GM12875 (cell line): ENCODE results near the gene SCUBE3.

ENCODE experiments used
- H3K4me3 ChIP-seq: one replicate; pipeline ENCODE4 v1.5.1; 2011; ENCODE audit warnings: low read depth, low read length, control low read depth
- TF ChIP-seq, protein P1 (sequence below): IDR thresholded peaks from 2 replicates; pipeline ENCODE4 v1.5.1; 2011; ENCODE audit warnings: low read depth, mild to moderate bottlenecking, control low read depth, inconsistent platforms, low read length, moderate library complexity, borderline replicate concordance; ENCODE audit not compliant: insufficient read depth

SCUBE3 gene

DNA sequence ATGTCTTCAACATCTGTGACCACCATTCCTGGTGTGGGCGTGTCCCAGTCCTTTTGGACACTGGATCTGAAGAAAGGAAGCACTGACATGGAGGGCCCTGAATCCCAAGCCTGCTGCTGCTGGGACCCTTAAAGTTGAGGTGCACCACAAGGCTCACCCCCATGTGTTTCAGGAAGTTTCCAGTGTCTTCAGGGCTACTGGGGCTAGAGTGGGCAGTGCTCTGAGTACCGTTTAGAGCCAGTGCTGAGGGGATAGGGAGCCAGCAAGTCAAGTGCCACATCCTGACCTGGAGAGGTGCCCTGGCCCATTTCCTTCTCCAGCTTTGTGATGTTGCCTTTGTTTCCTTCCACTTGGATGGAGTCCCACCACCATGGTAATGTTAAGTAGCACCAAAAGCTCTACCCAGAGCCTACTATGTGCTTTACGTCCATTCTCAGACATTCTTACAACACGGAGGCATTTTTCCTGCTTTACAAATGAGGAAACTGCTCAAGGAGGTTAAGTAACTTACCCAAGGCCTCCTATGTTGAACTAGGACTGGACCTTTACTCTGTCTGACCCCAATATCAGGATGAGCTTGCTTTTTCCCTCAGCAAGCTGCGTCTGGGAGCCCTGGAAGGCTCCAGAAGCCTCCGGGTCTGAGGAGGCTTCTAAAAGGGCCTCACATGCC lies 83.3 kb downstream of the SCUBE3 start:
- H3K4me3 ChIP-seq = no peak overlapping the region
- TF ChIP-seq, protein P1, sequence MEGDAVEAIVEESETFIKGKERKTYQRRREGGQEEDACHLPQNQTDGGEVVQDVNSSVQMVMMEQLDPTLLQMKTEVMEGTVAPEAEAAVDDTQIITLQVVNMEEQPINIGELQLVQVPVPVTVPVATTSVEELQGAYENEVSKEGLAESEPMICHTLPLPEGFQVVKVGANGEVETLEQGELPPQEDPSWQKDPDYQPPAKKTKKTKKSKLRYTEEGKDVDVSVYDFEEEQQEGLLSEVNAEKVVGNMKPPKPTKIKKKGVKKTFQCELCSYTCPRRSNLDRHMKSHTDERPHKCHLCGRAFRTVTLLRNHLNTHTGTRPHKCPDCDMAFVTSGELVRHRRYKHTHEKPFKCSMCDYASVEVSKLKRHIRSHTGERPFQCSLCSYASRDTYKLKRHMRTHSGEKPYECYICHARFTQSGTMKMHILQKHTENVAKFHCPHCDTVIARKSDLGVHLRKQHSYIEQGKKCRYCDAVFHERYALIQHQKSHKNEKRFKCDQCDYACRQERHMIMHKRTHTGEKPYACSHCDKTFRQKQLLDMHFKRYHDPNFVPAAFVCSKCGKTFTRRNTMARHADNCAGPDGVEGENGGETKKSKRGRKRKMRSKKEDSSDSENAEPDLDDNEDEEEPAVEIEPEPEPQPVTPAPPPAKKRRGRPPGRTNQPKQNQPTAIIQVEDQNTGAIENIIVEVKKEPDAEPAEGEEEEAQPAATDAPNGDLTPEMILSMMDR = no peak

GRCh38 chr6:35297601-35298481 lies 84.1 kb downstream of the SCUBE3 start, which contains the start of gene DEF6:
Gene DEF6 (plus strand): TSS chr6:35297818. CDS start chr6:35297857, 39 bp downstream.
- TF ChIP-seq, protein P1 = peak; percentile 93
- H3K4me3 ChIP-seq = peak within 1 kb of the TSS; percentile 57

- TF ChIP-seq, protein P1 = no peak
- H3K4me3 ChIP-seq = peak overlapping the region; percentile 57
These were observed 84.9 kb downstream of the SCUBE3 start for GRCh38 chr6:35298625-35299140.

DNA sequence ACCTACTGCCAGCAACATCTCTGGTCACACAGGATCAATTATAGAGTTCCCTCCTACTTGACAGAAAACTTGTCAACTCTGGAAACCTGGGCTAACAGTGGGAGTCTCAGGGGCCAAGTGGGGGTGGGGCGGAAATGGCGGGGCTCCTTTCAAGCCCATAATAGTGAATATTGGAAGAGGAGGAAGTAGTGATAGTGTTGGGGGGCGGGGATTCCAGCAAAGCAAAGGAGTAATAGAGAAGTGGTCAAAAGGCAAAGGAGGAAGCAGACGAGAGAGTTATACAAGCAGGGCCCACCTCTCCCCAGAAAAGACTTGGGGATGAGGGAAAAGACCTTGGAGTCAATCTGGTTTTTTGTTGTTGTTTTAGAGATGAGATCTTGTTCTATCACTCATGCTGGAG lies 85.9 kb downstream of the SCUBE3 start:
- no peak overlapping the region for H3K4me3 ChIP-seq
- TF ChIP-seq, protein P1 = no peak

GRCh38 chr6:35300848-35301247 lies 87.1 kb downstream of the SCUBE3 start:
- TF ChIP-seq, protein P1 = no peak
- no peak overlapping the region for H3K4me3 ChIP-seq
